ENCODE data around the gene ARHGEF3.

The ARHGEF3 gene

DNA sequence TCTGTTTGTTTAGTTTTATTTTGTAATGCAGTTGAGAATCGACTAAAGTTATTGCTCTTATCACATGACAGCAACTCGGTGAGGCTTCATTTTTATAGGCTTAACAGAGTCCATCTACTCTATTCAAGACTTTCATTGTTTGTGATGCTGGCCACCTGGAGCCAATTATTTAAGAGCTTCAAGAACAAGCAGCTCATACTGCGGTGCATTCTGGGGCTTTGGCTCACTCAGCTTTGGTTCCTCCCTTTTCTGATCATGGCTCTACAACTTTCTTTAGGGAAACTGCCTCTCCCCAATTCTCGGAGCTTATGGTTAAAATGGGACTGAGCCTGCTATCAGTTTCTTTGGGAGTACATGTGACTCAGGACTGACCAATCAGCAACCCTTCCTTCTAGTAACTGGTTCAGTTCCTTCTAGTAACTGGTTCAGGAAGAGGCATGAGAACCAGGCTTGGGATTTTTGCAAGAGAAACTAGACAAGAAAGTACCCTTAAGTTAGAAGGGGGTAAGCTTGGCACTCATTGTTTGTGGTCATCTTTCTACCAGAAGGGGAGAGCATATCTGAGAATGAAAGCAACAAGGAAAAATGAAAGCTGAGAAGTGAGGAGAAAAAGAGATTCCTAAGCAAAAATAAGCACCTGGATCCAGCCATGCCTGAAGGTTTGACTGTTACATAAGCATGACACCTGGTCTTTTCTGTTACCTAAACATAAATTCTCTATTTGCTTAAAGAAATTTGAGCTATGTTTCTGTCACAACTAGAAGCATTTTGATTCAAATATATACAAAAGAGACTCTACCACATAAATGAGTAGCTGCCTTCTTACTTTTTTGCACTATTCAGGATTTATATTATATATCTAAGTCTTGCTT, 24.1 kb upstream of the ARHGEF3 start:
- peaks cover 4% of the 10 kb centered on the region; the same call in 1 of the 2 replicates for H3K4me1 ChIP-seq (ENCODE audit: low read length)
- no peak overlapping the region for H3K4me3 ChIP-seq (ENCODE audit: low read length)
- no peak overlapping the region for H2AFZ ChIP-seq (ENCODE audit: low read depth, low read length)
- no peak overlapping the region for H3K9ac ChIP-seq (ENCODE audit: low read length)
- no peak overlapping the region for H3K27ac ChIP-seq (ENCODE audit: low read length)
- H3K9me3 ChIP-seq (ENCODE audit: insufficient read depth, low read length): no peaks in the 10 kb centered on the region
- no peaks in the 10 kb centered on the region for H3K79me2 ChIP-seq (ENCODE audit: low read length)
- no peaks in the 10 kb centered on the region for H3K36me3 ChIP-seq (replicated peaks; ENCODE audit: low read depth, low read length)
- no peaks in the 10 kb centered on the region for H4K20me1 ChIP-seq (ENCODE audit: insufficient read depth, low read length)
- H3K4me2 ChIP-seq (ENCODE audit: low read length): no peak overlapping the region
- H3K27me3 ChIP-seq (ENCODE audit: low read depth, low read length): peaks cover 10% of the 10 kb centered on the region; the same call in 1 of the 2 replicates
- no peak for TF ChIP-seq EZH2phosphoT487 (IDR thresholded peaks at IDR 0.05; ENCODE audit: low read depth)
- TF ChIP-seq, protein P1, sequence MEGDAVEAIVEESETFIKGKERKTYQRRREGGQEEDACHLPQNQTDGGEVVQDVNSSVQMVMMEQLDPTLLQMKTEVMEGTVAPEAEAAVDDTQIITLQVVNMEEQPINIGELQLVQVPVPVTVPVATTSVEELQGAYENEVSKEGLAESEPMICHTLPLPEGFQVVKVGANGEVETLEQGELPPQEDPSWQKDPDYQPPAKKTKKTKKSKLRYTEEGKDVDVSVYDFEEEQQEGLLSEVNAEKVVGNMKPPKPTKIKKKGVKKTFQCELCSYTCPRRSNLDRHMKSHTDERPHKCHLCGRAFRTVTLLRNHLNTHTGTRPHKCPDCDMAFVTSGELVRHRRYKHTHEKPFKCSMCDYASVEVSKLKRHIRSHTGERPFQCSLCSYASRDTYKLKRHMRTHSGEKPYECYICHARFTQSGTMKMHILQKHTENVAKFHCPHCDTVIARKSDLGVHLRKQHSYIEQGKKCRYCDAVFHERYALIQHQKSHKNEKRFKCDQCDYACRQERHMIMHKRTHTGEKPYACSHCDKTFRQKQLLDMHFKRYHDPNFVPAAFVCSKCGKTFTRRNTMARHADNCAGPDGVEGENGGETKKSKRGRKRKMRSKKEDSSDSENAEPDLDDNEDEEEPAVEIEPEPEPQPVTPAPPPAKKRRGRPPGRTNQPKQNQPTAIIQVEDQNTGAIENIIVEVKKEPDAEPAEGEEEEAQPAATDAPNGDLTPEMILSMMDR (IDR thresholded peaks at IDR 0.05; ENCODE audit: low read depth, low read length): no peak

DNA sequence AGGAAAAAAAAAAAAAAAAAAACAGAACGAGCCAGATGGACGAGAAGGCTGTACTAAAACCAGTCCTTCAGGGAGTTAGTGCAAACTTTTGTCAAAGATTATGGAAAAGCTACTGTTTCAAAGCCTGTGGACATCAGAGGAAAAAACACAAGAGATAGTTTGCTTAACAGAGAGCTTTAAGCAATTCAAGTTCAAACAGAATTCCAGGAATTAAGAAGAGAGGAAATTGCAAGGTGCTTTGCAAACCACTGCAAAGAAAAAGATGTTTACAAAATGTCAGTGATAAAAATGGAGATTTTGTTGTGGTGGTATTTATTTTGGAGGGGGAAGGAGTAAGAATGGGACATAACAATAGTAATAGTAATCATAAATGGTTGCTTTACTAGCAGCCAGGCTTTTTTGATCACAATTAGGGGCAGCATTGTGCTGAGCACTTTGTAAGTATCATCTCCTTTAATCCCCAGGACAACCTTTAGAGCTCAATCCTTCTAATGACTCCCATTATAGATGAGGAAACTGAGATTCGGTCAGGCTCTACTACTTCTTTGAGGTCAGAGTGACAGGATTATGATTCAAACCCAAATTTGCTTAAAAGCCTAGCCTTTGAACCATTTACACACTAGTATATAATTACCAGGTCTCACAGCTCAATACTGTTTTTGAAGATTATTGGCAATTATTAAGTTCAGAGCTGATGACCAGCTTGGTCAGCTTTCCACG, 22.4 kb upstream of the ARHGEF3 start:
- H3K36me3 ChIP-seq (replicated peaks; ENCODE audit: low read depth, low read length): no peaks in the 10 kb centered on the region

DNA sequence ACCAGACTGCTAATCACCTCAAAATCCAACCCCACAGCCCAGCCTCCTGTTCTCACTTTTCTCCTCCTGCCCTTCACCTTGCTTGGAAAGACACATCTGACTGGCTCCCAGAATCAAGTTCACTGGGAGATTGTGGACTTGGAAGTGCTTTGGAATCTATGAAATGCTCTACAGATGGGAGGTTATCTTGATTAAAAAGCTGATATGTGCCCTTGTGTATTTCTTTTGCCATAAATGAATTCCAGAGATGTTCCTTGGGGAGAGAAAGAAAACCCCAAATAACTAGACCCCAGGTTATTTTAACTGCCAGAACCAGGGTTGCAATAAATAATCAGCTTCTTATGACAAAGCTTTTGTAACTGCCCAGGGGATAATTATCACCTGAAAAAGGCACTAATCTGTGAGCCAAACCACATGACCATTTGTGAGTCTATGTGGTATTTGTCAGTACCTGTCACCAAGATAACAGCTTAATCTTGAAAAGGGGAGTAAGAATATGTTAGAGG, 21.7 kb upstream of the ARHGEF3 start:
- no peaks in the 10 kb centered on the region for H3K36me3 ChIP-seq (replicated peaks; ENCODE audit: low read depth, low read length)
- peaks cover 14% of the 10 kb centered on the region; the same call in 1 of the 2 replicates for H3K27me3 ChIP-seq (ENCODE audit: low read depth, low read length)
- H3K9ac ChIP-seq (ENCODE audit: low read length): no peak overlapping the region
- H3K9me3 ChIP-seq (ENCODE audit: insufficient read depth, low read length): no peaks in the 10 kb centered on the region
- no peaks in the 10 kb centered on the region for H3K79me2 ChIP-seq (ENCODE audit: low read length)
- H3K4me1 ChIP-seq (ENCODE audit: low read length): peaks cover 4% of the 10 kb centered on the region; the same call in 1 of the 2 replicates
- H3K4me3 ChIP-seq (ENCODE audit: low read length): no peak overlapping the region
- no peak overlapping the region for H3K4me2 ChIP-seq (ENCODE audit: low read length)
- no peak overlapping the region for H3K27ac ChIP-seq (ENCODE audit: low read length)
- no peak overlapping the region for H2AFZ ChIP-seq (ENCODE audit: low read depth, low read length)
- no peak for TF ChIP-seq EZH2phosphoT487 (IDR thresholded peaks at IDR 0.05; ENCODE audit: low read depth)
- TF ChIP-seq, protein P1 (IDR thresholded peaks at IDR 0.05; ENCODE audit: low read depth, low read length): no peak
- H4K20me1 ChIP-seq (ENCODE audit: insufficient read depth, low read length): no peaks in the 10 kb centered on the region

More for the DNA sequence above, 22.4 kb upstream of the ARHGEF3 start:
- no peak for TF ChIP-seq EZH2phosphoT487 (IDR thresholded peaks at IDR 0.05; ENCODE audit: low read depth)
- TF ChIP-seq, protein P1 (IDR thresholded peaks at IDR 0.05; ENCODE audit: low read depth, low read length): no peak
- no peak overlapping the region for H3K27ac ChIP-seq (ENCODE audit: low read length)
- H3K9ac ChIP-seq (ENCODE audit: low read length): no peak overlapping the region
- H3K4me3 ChIP-seq (ENCODE audit: low read length): no peak overlapping the region
- no peaks in the 10 kb centered on the region for H3K79me2 ChIP-seq (ENCODE audit: low read length)
- no peaks in the 10 kb centered on the region for H4K20me1 ChIP-seq (ENCODE audit: insufficient read depth, low read length)
- H3K4me1 ChIP-seq (ENCODE audit: low read length): peaks cover 4% of the 10 kb centered on the region; the same call in 1 of the 2 replicates
- no peak overlapping the region for H2AFZ ChIP-seq (ENCODE audit: low read depth, low read length)
- no peaks in the 10 kb centered on the region for H3K9me3 ChIP-seq (ENCODE audit: insufficient read depth, low read length)
- H3K27me3 ChIP-seq (ENCODE audit: low read depth, low read length): peaks cover 10% of the 10 kb centered on the region; the same call in 1 of the 2 replicates
- no peak overlapping the region for H3K4me2 ChIP-seq (ENCODE audit: low read length)

DNA sequence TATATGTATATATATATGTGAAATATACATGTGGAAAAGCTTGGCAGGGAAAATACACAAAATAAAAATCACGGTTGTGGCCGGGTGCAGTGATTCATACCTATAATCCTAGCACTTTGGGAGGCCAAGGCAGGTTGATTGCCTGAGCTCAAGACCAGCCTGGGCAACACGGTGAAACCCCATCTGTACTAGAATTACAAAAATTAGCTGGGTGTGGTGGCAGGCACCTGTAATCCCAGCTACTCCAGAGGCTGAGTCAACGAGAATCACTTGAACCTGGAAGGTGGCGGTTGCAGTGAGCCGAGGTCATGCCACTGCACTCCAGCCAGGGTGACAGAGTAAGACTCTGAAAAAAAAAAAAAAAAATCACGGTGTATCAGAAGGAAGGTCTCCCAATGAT, 20.8 kb upstream of the ARHGEF3 start:
- Histone ChIP-seq H3K27ac (ENCODE audit: low read length) (no peak overlapping the region), H3K27me3 (ENCODE audit: low read depth, low read length) (peaks cover 18% of the 10 kb centered on the region; the same call in 1 of the 2 replicates), H3K9me3 (ENCODE audit: insufficient read depth, low read length) (no peaks in the 10 kb centered on the region), H3K9ac (ENCODE audit: low read length) (no peak overlapping the region), H3K4me2 (ENCODE audit: low read length) (no peak overlapping the region), H3K79me2 (ENCODE audit: low read length) (no peaks in the 10 kb centered on the region), H4K20me1 (ENCODE audit: insufficient read depth, low read length) (no peaks in the 10 kb centered on the region), H2AFZ (ENCODE audit: low read depth, low read length) (no peak overlapping the region), H3K36me3 (replicated peaks; ENCODE audit: low read depth, low read length) (no peaks in the 10 kb centered on the region), H3K4me3 (ENCODE audit: low read length) (no peak overlapping the region), H3K4me1 (ENCODE audit: low read length) (peaks cover 4% of the 10 kb centered on the region; the same call in 1 of the 2 replicates)
- TF ChIP-seq, protein P1 (IDR thresholded peaks at IDR 0.05; ENCODE audit: low read depth, low read length): no peak
- no peak for TF ChIP-seq EZH2phosphoT487 (IDR thresholded peaks at IDR 0.05; ENCODE audit: low read depth)

All from OCI-LY3 (cell line).